ENCODE results near the gene SYT9. TPM values are rescaled to one million over a fixed set of nuclear protein-coding genes. Genes with fewer than 3 reads are reported as not detected.
"Not testable (repeated sequence)": the region's sequence is repeated elsewhere in the genome, so short reads cannot be mapped to it uniquely, and the experiment has no call there.

SYT9 gene
- total RNA-seq, 2 donors from 2014 or later = not detected

GRCh38 chr11:7332451-7332850, 80.7 kb downstream of the SYT9 start:
- Mint-ChIP-seq H3K36me3 (no peaks in the 10 kb centered on the region), H3K27me3 (peaks cover 13 to 42% of the 10 kb centered on the region in 2 donors), H3K27ac (no peak overlapping the region), H3K4me3 (no peak overlapping the region), H3K9me3 (peaks cover 3% of the 10 kb centered on the region), H3K4me1 (ENCODE audit: low read depth in 2 of 2) (no peaks in the 10 kb centered on the region)
- no peak for ATAC-seq
- no peak for DNase-seq (ENCODE audit: low spot score)

GRCh38 chr11:7332962-7333361, 81.3 kb downstream of the SYT9 start:
- no peak for ATAC-seq
- no peak overlapping the region for H3K27ac Mint-ChIP-seq
- no peaks in the 10 kb centered on the region for H3K36me3 Mint-ChIP-seq
- H3K27me3 Mint-ChIP-seq = peaks cover 13 to 44% of the 10 kb centered on the region in 2 donors
- no peaks in the 10 kb centered on the region for H3K4me1 Mint-ChIP-seq (ENCODE audit: low read depth in 2 of 2)
- H3K9me3 Mint-ChIP-seq = peaks cover 3% of the 10 kb centered on the region
- no peak for DNase-seq (ENCODE audit: low spot score)
- no peak overlapping the region for H3K4me3 Mint-ChIP-seq

DNA sequence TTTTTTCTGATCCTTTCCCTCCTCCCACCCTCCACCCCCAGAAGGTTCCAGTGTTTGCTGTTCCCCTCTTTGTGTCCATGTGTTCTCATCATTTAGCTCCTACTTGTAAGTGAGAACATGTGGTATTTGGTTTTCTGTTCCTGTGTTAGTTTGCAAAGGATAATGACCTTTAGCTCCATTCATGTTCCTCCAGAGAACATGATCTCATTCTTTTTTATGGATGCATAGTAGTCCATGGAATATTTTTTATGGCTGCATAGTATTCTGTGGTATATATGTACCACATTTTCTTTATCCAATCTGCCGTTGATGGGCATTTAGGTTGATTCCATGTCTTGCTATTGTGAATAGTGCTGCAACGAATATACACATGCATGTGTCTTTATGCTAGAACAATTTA, 83.7 kb downstream of the SYT9 start:
- H3K27ac Mint-ChIP-seq; H3K4me3 Mint-ChIP-seq; H3K4me1 Mint-ChIP-seq (ENCODE audit: low read depth in 2 of 2); ATAC-seq; DNase-seq (ENCODE audit: low spot score): not testable (repeated sequence)
- Mint-ChIP-seq H3K36me3 (peaks cover 11% of the 10 kb centered on the region), H3K27me3 (peaks cover 20 to 49% of the 10 kb centered on the region in 2 donors), H3K9me3 (peaks cover 12% of the 10 kb centered on the region)

DNA sequence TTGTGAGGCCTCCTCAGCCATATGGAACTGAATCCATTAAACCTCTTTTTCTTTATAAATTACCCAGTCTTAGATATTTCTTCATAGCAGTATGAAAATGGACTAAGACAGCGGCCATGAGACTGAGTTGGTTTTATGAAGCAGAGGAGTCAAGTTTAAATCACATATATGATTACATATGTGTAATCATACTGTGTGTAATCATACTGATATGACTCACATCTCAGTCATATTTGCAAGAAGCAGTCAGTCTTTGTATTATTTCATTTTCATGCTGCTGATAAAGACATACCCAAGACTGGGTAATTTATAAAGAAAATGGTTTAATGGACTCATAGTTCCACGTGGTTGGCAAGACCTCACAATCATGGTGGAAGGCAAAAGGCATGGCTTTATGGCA, 89.8 kb downstream of the SYT9 start:
- DNase-seq (ENCODE audit: low spot score) = no peak
- peaks cover 9% of the 10 kb centered on the region for H3K9me3 Mint-ChIP-seq
- ATAC-seq = no peak
- peaks cover 24 to 62% of the 10 kb centered on the region in 2 donors for H3K27me3 Mint-ChIP-seq
- peaks cover 11% of the 10 kb centered on the region for H3K36me3 Mint-ChIP-seq
- H3K4me3 Mint-ChIP-seq = no peak overlapping the region
- H3K27ac Mint-ChIP-seq = no peak overlapping the region
- H3K4me1 Mint-ChIP-seq (ENCODE audit: low read depth in 2 of 2) = no peaks in the 10 kb centered on the region

- Mint-ChIP-seq H3K4me3 (no peak overlapping the region), H3K27me3 (peaks cover 16 to 34% of the 10 kb centered on the region in 2 donors), H3K27ac (no peak overlapping the region), H3K9me3 (no peaks in the 10 kb centered on the region), H3K4me1 (ENCODE audit: low read depth in 2 of 2) (no peaks in the 10 kb centered on the region), H3K36me3 (no peaks in the 10 kb centered on the region)
- no peak for ATAC-seq
- DNase-seq (ENCODE audit: low spot score) = no peak
Observed at GRCh38 chr11:7347611-7348431, 96.1 kb downstream of the SYT9 start.

GRCh38 chr11:7348432-7349304, 97.0 kb downstream of the SYT9 start:
- H3K9me3 Mint-ChIP-seq = no peaks in the 10 kb centered on the region
- DNase-seq (ENCODE audit: low spot score) (no peak), ATAC-seq (no peak)
- H3K27ac Mint-ChIP-seq = no peak overlapping the region
- peaks cover 16 to 28% of the 10 kb centered on the region in 2 donors for H3K27me3 Mint-ChIP-seq
- no peaks in the 10 kb centered on the region for H3K4me1 Mint-ChIP-seq (ENCODE audit: low read depth in 2 of 2)
- H3K36me3 Mint-ChIP-seq = no peaks in the 10 kb centered on the region
- H3K4me3 Mint-ChIP-seq = no peak overlapping the region

DNA sequence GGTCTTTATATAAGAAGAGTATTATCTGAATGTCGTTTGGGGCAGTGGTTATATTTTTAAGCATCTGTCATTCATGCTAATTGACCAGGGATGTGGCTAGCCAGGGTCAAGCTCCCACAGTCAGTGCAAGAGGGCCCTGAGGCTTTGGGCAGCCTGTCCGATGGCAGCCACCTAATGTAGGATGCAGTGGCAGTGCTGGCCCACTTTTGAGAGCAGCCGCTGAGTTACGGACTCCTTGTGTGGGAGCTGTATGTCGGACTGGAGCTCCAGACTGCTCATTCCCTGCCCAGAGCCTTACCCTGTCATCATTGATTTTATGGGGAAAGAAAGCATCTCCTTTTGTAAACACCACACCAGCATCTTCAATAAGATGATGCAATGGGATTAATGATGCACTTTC, 99.5 kb downstream of the SYT9 start:
- Mint-ChIP-seq H3K36me3 (no peaks in the 10 kb centered on the region), H3K4me3 (no peak overlapping the region), H3K4me1 (ENCODE audit: low read depth in 2 of 2) (no peaks in the 10 kb centered on the region), H3K9me3 (no peaks in the 10 kb centered on the region), H3K27me3 (peaks cover 5 to 9% of the 10 kb centered on the region in 2 donors), H3K27ac (no peak overlapping the region)
- DNase-seq (ENCODE audit: low spot score) = no peak
- no peak for ATAC-seq

- H3K27ac Mint-ChIP-seq = no peak overlapping the region
- H3K4me3 Mint-ChIP-seq = no peak overlapping the region
- DNase-seq (ENCODE audit: low spot score) = no peak
- H3K9me3 Mint-ChIP-seq = no peaks in the 10 kb centered on the region
- no peaks in the 10 kb centered on the region for H3K4me1 Mint-ChIP-seq (ENCODE audit: low read depth in 2 of 2)
- H3K36me3 Mint-ChIP-seq = no peaks in the 10 kb centered on the region
- no peak for ATAC-seq
- H3K27me3 Mint-ChIP-seq = peaks cover 7% of the 10 kb centered on the region in 2 donors
Observed at GRCh38 chr11:7353100-7353499, 101.4 kb downstream of the SYT9 start.

- no peak overlapping the region for H3K27ac Mint-ChIP-seq
- H3K9me3 Mint-ChIP-seq = no peaks in the 10 kb centered on the region
- H3K36me3 Mint-ChIP-seq = no peaks in the 10 kb centered on the region
- H3K4me1 Mint-ChIP-seq (ENCODE audit: low read depth in 2 of 2) = no peaks in the 10 kb centered on the region
- H3K27me3 Mint-ChIP-seq = peaks cover 5 to 20% of the 10 kb centered on the region in 2 donors
- no peak for ATAC-seq
- no peak for DNase-seq (ENCODE audit: low spot score)
- no peak overlapping the region for H3K4me3 Mint-ChIP-seq
Observed at GRCh38 chr11:7364660-7365059, 113.0 kb downstream of the SYT9 start.

- Mint-ChIP-seq H3K27me3 (peaks cover 9 to 22% of the 10 kb centered on the region in 2 donors), H3K4me3 (no peak overlapping the region), H3K36me3 (peaks cover 7% of the 10 kb centered on the region), H3K4me1 (ENCODE audit: low read depth in 2 of 2) (no peaks in the 10 kb centered on the region), H3K9me3 (peaks cover 3% of the 10 kb centered on the region), H3K27ac (no peak overlapping the region)
- DNase-seq (ENCODE audit: low spot score) = no peak
- ATAC-seq = no peak
Observed at GRCh38 chr11:7367803-7368202, 116.1 kb downstream of the SYT9 start.

GRCh38 chr11:7376386-7376785, 124.7 kb downstream of the SYT9 start:
- Mint-ChIP-seq H3K27me3 (peaks cover 23 to 75% of the 10 kb centered on the region in 2 donors), H3K27ac (no peak overlapping the region), H3K9me3 (peaks cover 3% of the 10 kb centered on the region), H3K36me3 (peaks cover 7% of the 10 kb centered on the region), H3K4me3 (no peak overlapping the region), H3K4me1 (ENCODE audit: low read depth in 2 of 2) (no peaks in the 10 kb centered on the region)
- ATAC-seq (no peak), DNase-seq (ENCODE audit: low spot score) (no peak)

- no peak for DNase-seq (ENCODE audit: low spot score)
- no peak overlapping the region for H3K4me3 Mint-ChIP-seq
- no peaks in the 10 kb centered on the region for H3K9me3 Mint-ChIP-seq
- no peaks in the 10 kb centered on the region for H3K36me3 Mint-ChIP-seq
- H3K4me1 Mint-ChIP-seq (ENCODE audit: low read depth in 2 of 2) = no peaks in the 10 kb centered on the region
- ATAC-seq = no peak
- no peak overlapping the region for H3K27ac Mint-ChIP-seq
- peaks cover 20 to 54% of the 10 kb centered on the region in 2 donors for H3K27me3 Mint-ChIP-seq
Observed at GRCh38 chr11:7381937-7382336, 130.2 kb downstream of the SYT9 start.

- peaks cover 16 to 50% of the 10 kb centered on the region in 2 donors for H3K27me3 Mint-ChIP-seq
- no peaks in the 10 kb centered on the region for H3K4me1 Mint-ChIP-seq (ENCODE audit: low read depth in 2 of 2)
Observed at GRCh38 chr11:7383406-7383805, 131.7 kb downstream of the SYT9 start.

DNA sequence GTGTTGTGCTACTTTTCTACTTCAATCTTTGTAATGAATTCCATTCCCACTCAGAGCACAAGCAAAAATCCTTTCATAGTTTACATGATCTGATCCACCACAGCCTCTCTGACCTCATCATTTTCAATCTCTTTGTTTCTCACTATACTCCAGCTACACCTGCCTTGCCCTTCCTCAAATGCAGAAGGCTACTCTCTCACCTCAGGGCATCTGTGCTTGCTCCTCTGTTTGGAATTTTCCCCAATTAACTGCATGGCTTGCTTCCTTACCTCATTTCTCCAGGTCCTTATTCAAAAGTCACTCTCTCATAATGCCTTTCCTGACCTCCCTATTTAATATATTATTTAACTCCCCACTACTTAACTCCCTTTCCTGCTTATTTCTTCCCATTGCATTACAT, 133.0 kb downstream of the SYT9 start:
- no peak for ATAC-seq
- Mint-ChIP-seq H3K4me3 (no peak overlapping the region), H3K27ac (no peak overlapping the region)

More at GRCh38 chr11:7383406-7383805, 131.7 kb downstream of the SYT9 start:
- Mint-ChIP-seq H3K4me3 (no peak overlapping the region), H3K27ac (no peak overlapping the region), H3K36me3 (no peaks in the 10 kb centered on the region), H3K9me3 (no peaks in the 10 kb centered on the region)
- ATAC-seq (no peak), DNase-seq (ENCODE audit: low spot score) (no peak)

More for the DNA sequence above, 133.0 kb downstream of the SYT9 start:
- Mint-ChIP-seq H3K4me1 (ENCODE audit: low read depth in 2 of 2) (no peaks in the 10 kb centered on the region), H3K27me3 (peaks cover 12 to 40% of the 10 kb centered on the region in 2 donors), H3K36me3 (no peaks in the 10 kb centered on the region), H3K9me3 (no peaks in the 10 kb centered on the region)
- DNase-seq (ENCODE audit: low spot score) = no peak
